Parathyroid adenoma (tissue), 2 donors: ENCODE data around the gene MEIG1.

ENCODE experiments used
- H2AFZ ChIP-seq: fragments of 300-600 bp; sonication (generic); one replicate; pipeline ENCODE4 v1.7.0; 2017; ENCODE audit warnings: antibody characterized with exemption, mild to moderate bottlenecking
- H3K27ac ChIP-seq: fragments of 300-600 bp; sonication (generic); one replicate; pipeline ENCODE4 v1.7.0; 2017
- H3K27me3 ChIP-seq: fragments of 300-600 bp; sonication (generic); one replicate; pipeline ENCODE4 v1.7.0; 2017; ENCODE audit warnings: low read length; ENCODE audit not compliant: control insufficient read depth, insufficient read depth
- H3K36me3 ChIP-seq: fragments of 300-600 bp; sonication (generic); one replicate; pipeline ENCODE4 v1.7.0; 2017; ENCODE audit warnings: low read length; ENCODE audit not compliant: control insufficient read depth, insufficient read depth
- H3K4me1 ChIP-seq: fragments of 300-600 bp; sonication (generic); one replicate; pipeline ENCODE4 v1.7.0; 2017; ENCODE audit warnings: control low read depth
- H3K4me2 ChIP-seq: fragments of 300-600 bp; sonication (generic); one replicate; pipeline ENCODE4 v1.7.0; 2017; ENCODE audit warnings: low read length
- H3K4me3 ChIP-seq: fragments of 300-600 bp; sonication (generic); one replicate; pipeline ENCODE4 v1.7.0; 2017; ENCODE audit warnings: low read depth, low read length
- H3K79me2 ChIP-seq: fragments of 300-600 bp; sonication (generic); one replicate; pipeline ENCODE4 v1.7.0; 2017; ENCODE audit warnings: control low read depth
- H3K9ac ChIP-seq: fragments of 300-600 bp; sonication (generic); one replicate; pipeline ENCODE4 v1.7.0; 2017; ENCODE audit warnings: mild to moderate bottlenecking
- H3K9me3 ChIP-seq: fragments of 300-600 bp; sonication (generic); one replicate; pipeline ENCODE4 v1.7.0; 2017; ENCODE audit warnings: low read length; ENCODE audit not compliant: control insufficient read depth
- CTCF ChIP-seq: fragments of 300-600 bp; sonication (generic); IDR thresholded peaks from one replicate; pipeline ENCODE4 v1.7.0; 2017; ENCODE audit warnings: antibody characterized with exemption, mild to moderate bottlenecking
- donor health status: primary hyperparathyroidism.

The MEIG1 gene

GRCh38 chr10:14917827-14918226 is 41.4 kb upstream of the MEIG1 start:
- H3K27ac ChIP-seq, result no peak overlapping the region
- TF ChIP-seq CTCF, result no peak
- H3K4me2 ChIP-seq, result no peak overlapping the region
- H3K4me1 ChIP-seq, result no peaks in the 10 kb centered on the region
- no peaks in the 10 kb centered on the region for H3K79me2 ChIP-seq
- no peaks in the 10 kb centered on the region for H3K27me3 ChIP-seq
- no peaks in the 10 kb centered on the region for H3K36me3 ChIP-seq
- H3K9me3 ChIP-seq, result no peaks in the 10 kb centered on the region
- no peak overlapping the region for H3K4me3 ChIP-seq
- H2AFZ ChIP-seq, result no peak overlapping the region
- no peak overlapping the region for H3K9ac ChIP-seq

- TF ChIP-seq CTCF, result no peak
- H2AFZ ChIP-seq, result no peak overlapping the region
- no peak overlapping the region for H3K9ac ChIP-seq
- H3K79me2 ChIP-seq, result no peaks in the 10 kb centered on the region
- no peaks in the 10 kb centered on the region for H3K9me3 ChIP-seq
- H3K36me3 ChIP-seq, result no peaks in the 10 kb centered on the region
- no peak overlapping the region for H3K27ac ChIP-seq
- H3K4me3 ChIP-seq, result no peak overlapping the region
- no peaks in the 10 kb centered on the region for H3K27me3 ChIP-seq
- H3K4me1 ChIP-seq, result no peaks in the 10 kb centered on the region
- no peak overlapping the region for H3K4me2 ChIP-seq
These were observed 40.2 kb upstream of the MEIG1 start for GRCh38 chr10:14918964-14919363.

GRCh38 chr10:14924013-14924412 is 35.2 kb upstream of the MEIG1 start:
- H3K4me1 ChIP-seq, result no peaks in the 10 kb centered on the region
- no peak overlapping the region for H3K27ac ChIP-seq
- H2AFZ ChIP-seq, result no peak overlapping the region
- no peaks in the 10 kb centered on the region for H3K27me3 ChIP-seq
- H3K4me2 ChIP-seq, result no peak overlapping the region
- no peak overlapping the region for H3K9ac ChIP-seq
- no peaks in the 10 kb centered on the region for H3K9me3 ChIP-seq
- H3K36me3 ChIP-seq, result no peaks in the 10 kb centered on the region
- H3K4me3 ChIP-seq, result no peak overlapping the region
- no peaks in the 10 kb centered on the region for H3K79me2 ChIP-seq
- TF ChIP-seq CTCF, result no peak

GRCh38 chr10:14925268-14925667 is 33.9 kb upstream of the MEIG1 start:
- no peak overlapping the region for H3K4me3 ChIP-seq
- no peaks in the 10 kb centered on the region for H3K4me1 ChIP-seq
- no peaks in the 10 kb centered on the region for H3K27me3 ChIP-seq
- no peak overlapping the region for H3K27ac ChIP-seq
- no peaks in the 10 kb centered on the region for H3K79me2 ChIP-seq
- H3K9ac ChIP-seq, result no peak overlapping the region
- no peaks in the 10 kb centered on the region for H3K9me3 ChIP-seq
- no peaks in the 10 kb centered on the region for H3K36me3 ChIP-seq
- TF ChIP-seq CTCF, result no peak
- H3K4me2 ChIP-seq, result no peak overlapping the region
- no peak overlapping the region for H2AFZ ChIP-seq

GRCh38 chr10:14926061-14926470 is 33.1 kb upstream of the MEIG1 start:
- no peaks in the 10 kb centered on the region for H3K4me1 ChIP-seq
- H3K36me3 ChIP-seq, result no peaks in the 10 kb centered on the region
- no peaks in the 10 kb centered on the region for H3K79me2 ChIP-seq
- H3K4me3 ChIP-seq, result no peak overlapping the region
- no peaks in the 10 kb centered on the region for H3K9me3 ChIP-seq
- H3K27ac ChIP-seq, result no peak overlapping the region
- TF ChIP-seq CTCF, result no peak
- no peaks in the 10 kb centered on the region for H3K27me3 ChIP-seq
- H2AFZ ChIP-seq, result no peak overlapping the region
- no peak overlapping the region for H3K9ac ChIP-seq
- H3K4me2 ChIP-seq, result no peak overlapping the region
